HFF-Myc (cell line): ENCODE data around the gene TTC39C.
"Not testable (repeated sequence)": the region's sequence is repeated elsewhere in the genome, so short reads cannot be mapped to it uniquely, and the experiment has no call there.

Source experiments
- DNase-seq: peaks from one replicate; pipeline ENCODE4 v3.0.0-alpha.2; 2011; ENCODE audit warnings: low read depth; ENCODE audit errors: extremely low read depth
- H3K4me3 ChIP-seq: replicated peaks from 2 replicates; pipeline ENCODE4 v1.5.1; 2011; ENCODE audit warnings: low read depth, mild to moderate bottlenecking, control low read depth, low read length
- TF ChIP-seq, protein P1 (sequence below): IDR thresholded peaks from 2 replicates; pipeline ENCODE4 v1.5.1; 2012; ENCODE audit warnings: mild to moderate bottlenecking, low read depth, low read length, control low read depth; ENCODE audit errors: missing control alignments

Gene TTC39C

DNA sequence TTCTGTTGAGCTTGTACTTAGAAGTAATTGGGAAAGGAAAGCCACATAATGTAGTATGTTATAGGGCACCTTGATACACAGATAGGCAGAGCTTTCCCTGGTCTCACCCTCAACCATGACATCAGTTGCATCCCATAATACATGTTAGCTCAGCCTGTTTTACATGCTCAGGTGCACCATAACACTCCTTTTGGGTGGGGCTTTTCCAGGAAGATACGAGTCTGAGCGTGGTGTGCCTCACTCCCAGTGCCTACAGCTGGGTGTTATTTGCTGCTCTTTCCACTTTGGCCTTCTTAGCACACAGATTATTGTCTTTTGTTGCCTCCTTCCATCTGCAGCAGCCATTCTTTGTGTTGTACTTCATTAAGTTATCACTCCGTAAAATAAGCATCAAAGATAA lies 11.9 kb downstream of the TTC39C start:
- no peak for DNase-seq
- TF ChIP-seq, protein P1, sequence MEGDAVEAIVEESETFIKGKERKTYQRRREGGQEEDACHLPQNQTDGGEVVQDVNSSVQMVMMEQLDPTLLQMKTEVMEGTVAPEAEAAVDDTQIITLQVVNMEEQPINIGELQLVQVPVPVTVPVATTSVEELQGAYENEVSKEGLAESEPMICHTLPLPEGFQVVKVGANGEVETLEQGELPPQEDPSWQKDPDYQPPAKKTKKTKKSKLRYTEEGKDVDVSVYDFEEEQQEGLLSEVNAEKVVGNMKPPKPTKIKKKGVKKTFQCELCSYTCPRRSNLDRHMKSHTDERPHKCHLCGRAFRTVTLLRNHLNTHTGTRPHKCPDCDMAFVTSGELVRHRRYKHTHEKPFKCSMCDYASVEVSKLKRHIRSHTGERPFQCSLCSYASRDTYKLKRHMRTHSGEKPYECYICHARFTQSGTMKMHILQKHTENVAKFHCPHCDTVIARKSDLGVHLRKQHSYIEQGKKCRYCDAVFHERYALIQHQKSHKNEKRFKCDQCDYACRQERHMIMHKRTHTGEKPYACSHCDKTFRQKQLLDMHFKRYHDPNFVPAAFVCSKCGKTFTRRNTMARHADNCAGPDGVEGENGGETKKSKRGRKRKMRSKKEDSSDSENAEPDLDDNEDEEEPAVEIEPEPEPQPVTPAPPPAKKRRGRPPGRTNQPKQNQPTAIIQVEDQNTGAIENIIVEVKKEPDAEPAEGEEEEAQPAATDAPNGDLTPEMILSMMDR: no peak
- H3K4me3 ChIP-seq: no peak overlapping the region

GRCh38 chr18:24027156-24027827 lies 12.7 kb downstream of the TTC39C start:
- DNase-seq: no peak

DNA sequence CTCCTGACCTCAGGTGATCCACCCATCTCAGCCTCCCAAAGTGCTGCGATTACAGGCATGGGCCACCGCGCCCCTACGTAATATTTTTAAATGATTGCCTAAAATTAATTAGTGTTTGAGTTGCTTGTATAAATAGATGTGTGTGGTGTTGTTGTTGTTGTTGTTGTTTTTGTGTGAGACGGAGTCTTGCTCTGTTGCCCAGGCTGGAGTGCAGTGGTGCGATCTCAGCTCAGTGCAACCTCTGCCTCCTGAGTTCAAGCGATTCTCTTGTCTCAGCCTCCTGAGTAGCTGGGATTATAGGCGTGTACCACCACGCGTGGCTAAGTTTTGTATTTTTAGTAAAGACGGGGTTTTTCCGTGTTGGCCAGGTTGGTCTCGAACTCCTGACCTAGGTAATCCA lies 14.4 kb downstream of the TTC39C start:
- not testable (repeated sequence) for H3K4me3 ChIP-seq, DNase-seq

More at GRCh38 chr18:24027156-24027827, 12.7 kb downstream of the TTC39C start:
- TF ChIP-seq, protein P1: no peak
- no peak overlapping the region for H3K4me3 ChIP-seq

- DNase-seq: no peak
- H3K4me3 ChIP-seq: no peak overlapping the region
- TF ChIP-seq, protein P1: no peak
Observed at GRCh38 chr18:24031318-24031717, 16.8 kb downstream of the TTC39C start.

- TF ChIP-seq, protein P1: no peak
- no peak for DNase-seq
- H3K4me3 ChIP-seq: no peak overlapping the region
Observed at GRCh38 chr18:24031916-24032315, 17.4 kb downstream of the TTC39C start.

- no peak for DNase-seq
- H3K4me3 ChIP-seq: no peak overlapping the region
- TF ChIP-seq, protein P1: no peak
Observed at GRCh38 chr18:24033641-24034412, 19.3 kb downstream of the TTC39C start.

GRCh38 chr18:24035316-24035715 lies 20.8 kb downstream of the TTC39C start:
- TF ChIP-seq, protein P1: no peak
- H3K4me3 ChIP-seq: no peak overlapping the region
- DNase-seq: no peak
